Cardiac muscle cell (in vitro differentiated cells and primary cell): ENCODE measurements around the gene IP6K3. TPM values are rescaled to one million over a fixed set of nuclear protein-coding genes. Genes with fewer than 3 reads are reported as not detected.

ENCODE experiments used
- DNase-seq, 2 donors: peaks; one replicate each; pipeline versions ENCODE4 v3.0.0 to v3.0.0-alpha.2; 2010 to 2017; ENCODE audit warnings: low read depth in 1 of 2, low spot score in 1 of 2
- H3K27ac ChIP-seq: fragments of 200-600 bp; sonication (generic); 2 replicates; pipeline ENCODE4 v1.5.1; 2016
- H3K27me3 ChIP-seq: fragments of 200-600 bp; sonication (generic); 2 replicates; pipeline ENCODE4 v1.6.0; 2016; ENCODE audit warnings: control low read depth
- H3K36me3 ChIP-seq: fragments of 200-600 bp; sonication (generic); 2 replicates; pipeline ENCODE4 v1.5.1; 2016; ENCODE audit warnings: control low read depth
- H3K4me1 ChIP-seq: fragments of 200-600 bp; sonication (generic); 2 replicates; pipeline ENCODE4 v1.8.1; 2017; ENCODE audit warnings: low read depth, mild to moderate bottlenecking, mixed run types
- H3K4me3 ChIP-seq: fragments of 200-600 bp; sonication (generic); 2 replicates; pipeline ENCODE4 v1.5.1; 2016; ENCODE audit warnings: mild to moderate bottlenecking
- H3K9me3 ChIP-seq: fragments of 200-600 bp; sonication (generic); 2 replicates; pipeline ENCODE4 v1.5.1; 2017; ENCODE audit warnings: low read depth, mild to moderate bottlenecking, control low read depth
- polyA plus RNA-seq: library from polyadenylated mRNA; unstranded; fragments of >200 nt; fragmentation: Nextera tagmentation; extraction: Ambion mirVana; gene quantifications from 2 replicates; pipeline ENCODE4 v1.2.1, GENCODE V29; 2016
- total RNA-seq: library from RNA; depleted of rRNA; stranded (reverse); fragments of >200 nt; gene quantifications from 2 replicates; pipeline ENCODE4 v1.2.3, GENCODE V29; 2016
- TF ChIP-seq, protein P1 (sequence below): IDR thresholded peaks from 2 replicates; pipeline ENCODE4 v1.5.1; 2012; ENCODE audit warnings: low read depth, mild to moderate bottlenecking, low read length

Gene IP6K3
- total and polyA plus RNA-seq, 2 experiments from 2014 or later = 2.9 to 5.0 TPM

DNA sequence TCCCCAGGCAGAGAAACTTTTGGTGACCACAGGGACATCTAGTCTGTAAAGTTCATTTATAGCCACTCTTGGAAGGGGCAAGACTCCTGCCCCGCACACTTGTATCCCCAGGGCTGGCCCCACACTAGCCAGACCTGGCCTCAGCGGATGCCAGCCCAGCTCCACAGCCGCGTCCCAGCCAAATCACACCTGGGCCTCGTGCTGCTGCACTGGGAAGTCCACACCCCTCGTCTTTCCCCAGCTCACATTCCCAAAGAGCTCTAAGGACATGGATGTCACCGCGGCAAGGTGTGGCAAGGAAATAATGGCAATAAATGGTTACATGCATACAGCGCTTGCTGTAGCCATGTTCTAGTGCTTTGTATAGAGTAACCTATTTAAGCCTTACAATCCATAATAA, 8.6 kb downstream of the IP6K3 start:
- no peak overlapping the region for H3K4me3 ChIP-seq
- no peaks in the 10 kb centered on the region for H3K4me1 ChIP-seq
- TF ChIP-seq, protein P1, sequence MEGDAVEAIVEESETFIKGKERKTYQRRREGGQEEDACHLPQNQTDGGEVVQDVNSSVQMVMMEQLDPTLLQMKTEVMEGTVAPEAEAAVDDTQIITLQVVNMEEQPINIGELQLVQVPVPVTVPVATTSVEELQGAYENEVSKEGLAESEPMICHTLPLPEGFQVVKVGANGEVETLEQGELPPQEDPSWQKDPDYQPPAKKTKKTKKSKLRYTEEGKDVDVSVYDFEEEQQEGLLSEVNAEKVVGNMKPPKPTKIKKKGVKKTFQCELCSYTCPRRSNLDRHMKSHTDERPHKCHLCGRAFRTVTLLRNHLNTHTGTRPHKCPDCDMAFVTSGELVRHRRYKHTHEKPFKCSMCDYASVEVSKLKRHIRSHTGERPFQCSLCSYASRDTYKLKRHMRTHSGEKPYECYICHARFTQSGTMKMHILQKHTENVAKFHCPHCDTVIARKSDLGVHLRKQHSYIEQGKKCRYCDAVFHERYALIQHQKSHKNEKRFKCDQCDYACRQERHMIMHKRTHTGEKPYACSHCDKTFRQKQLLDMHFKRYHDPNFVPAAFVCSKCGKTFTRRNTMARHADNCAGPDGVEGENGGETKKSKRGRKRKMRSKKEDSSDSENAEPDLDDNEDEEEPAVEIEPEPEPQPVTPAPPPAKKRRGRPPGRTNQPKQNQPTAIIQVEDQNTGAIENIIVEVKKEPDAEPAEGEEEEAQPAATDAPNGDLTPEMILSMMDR = no peak
- H3K27me3 ChIP-seq = no peaks in the 10 kb centered on the region
- no peak for DNase-seq
- H3K9me3 ChIP-seq = no peaks in the 10 kb centered on the region
- H3K27ac ChIP-seq = no peak overlapping the region
- H3K36me3 ChIP-seq = no peaks in the 10 kb centered on the region

DNA sequence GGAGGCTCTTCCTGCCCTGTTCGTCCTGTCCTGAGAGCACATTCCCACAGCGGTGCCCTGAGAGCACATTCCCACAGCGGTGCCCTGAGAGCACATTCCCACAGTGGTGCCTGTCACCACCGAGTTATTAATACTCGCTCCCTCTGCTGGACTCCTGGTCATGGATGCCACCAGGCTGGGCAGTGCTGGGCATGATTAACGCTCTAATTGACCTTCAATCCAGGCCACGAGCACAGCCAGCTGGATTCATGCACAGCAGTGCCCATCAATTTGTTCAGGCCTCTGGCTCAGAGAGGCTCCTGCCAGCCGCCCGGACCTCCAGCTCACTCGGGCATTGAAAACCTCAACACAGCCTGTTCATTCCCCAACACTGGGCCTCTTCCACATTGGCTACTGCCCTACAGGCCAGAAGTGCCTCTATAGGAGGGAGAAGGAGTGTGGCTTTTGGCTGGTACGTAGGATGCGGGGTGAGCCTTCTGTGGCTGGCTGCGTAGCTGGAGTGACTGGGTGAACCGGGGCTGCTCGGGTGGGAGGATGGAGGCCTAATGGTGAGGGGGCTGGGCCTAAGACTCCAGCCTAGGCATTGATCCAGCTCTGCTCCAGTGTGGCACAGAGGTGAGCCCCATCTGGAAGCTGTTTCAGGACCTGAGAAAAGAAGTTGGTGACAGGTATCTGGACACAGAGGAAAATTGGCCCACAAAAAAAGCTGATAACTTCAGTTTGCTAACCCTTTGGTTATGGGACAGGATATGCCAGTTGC, 9.3 kb downstream of the IP6K3 start:
- Histone ChIP-seq H3K36me3 (no peaks in the 10 kb centered on the region), H3K27me3 (no peaks in the 10 kb centered on the region), H3K4me3 (no peak overlapping the region), H3K9me3 (no peaks in the 10 kb centered on the region), H3K4me1 (no peaks in the 10 kb centered on the region), H3K27ac (no peak overlapping the region)
- TF ChIP-seq, protein P1 = no peak
- DNase-seq = no peak

DNA sequence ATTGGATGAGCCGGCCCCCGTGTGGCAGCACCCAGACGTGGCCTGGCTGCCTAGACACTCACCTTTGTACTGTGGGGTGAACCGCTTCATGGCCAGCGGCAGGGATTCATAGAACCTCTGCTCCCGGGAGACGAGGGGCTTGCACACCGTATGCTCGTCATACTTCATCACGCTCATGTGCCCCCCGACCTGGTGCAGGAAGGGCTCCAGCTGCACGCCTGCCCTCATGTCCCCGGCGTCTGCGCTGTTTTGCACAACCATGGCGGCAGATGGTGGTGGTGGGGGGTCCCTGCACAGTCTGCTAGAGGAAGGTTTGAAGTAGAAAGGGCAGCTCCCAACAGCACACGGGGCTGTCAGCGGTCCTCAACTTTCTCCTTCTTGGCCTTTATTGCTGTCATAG, 11.5 kb downstream of the IP6K3 start:
- Histone ChIP-seq H3K4me1 (peaks cover 6% of the 10 kb centered on the region), H3K9me3 (no peaks in the 10 kb centered on the region), H3K36me3 (no peaks in the 10 kb centered on the region), H3K27me3 (no peaks in the 10 kb centered on the region), H3K4me3 (no peak overlapping the region), H3K27ac (no peak overlapping the region)
- TF ChIP-seq, protein P1 = no peak
- DNase-seq = no peak

DNA sequence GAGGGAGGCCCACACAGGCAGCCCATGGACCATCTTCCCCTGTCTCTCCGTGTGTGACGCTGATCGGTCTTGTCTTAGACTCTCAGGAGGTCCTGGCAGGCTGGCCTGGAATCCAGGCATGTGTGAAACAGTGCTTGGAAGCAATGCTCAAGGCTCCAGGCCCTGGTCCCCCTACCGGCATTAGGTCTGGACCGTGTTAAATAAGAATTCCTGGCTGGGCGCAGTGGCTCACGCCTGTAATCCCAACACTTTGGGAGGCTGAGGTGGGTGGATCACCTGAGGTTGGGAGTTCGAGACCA, 13.0 kb downstream of the IP6K3 start:
- TF ChIP-seq, protein P1 = no peak
- Histone ChIP-seq H3K4me3 (no peak overlapping the region), H3K4me1 (peaks cover 9% of the 10 kb centered on the region), H3K27me3 (no peaks in the 10 kb centered on the region), H3K9me3 (no peaks in the 10 kb centered on the region), H3K27ac (no peak overlapping the region), H3K36me3 (no peaks in the 10 kb centered on the region)
- no peak for DNase-seq

DNA sequence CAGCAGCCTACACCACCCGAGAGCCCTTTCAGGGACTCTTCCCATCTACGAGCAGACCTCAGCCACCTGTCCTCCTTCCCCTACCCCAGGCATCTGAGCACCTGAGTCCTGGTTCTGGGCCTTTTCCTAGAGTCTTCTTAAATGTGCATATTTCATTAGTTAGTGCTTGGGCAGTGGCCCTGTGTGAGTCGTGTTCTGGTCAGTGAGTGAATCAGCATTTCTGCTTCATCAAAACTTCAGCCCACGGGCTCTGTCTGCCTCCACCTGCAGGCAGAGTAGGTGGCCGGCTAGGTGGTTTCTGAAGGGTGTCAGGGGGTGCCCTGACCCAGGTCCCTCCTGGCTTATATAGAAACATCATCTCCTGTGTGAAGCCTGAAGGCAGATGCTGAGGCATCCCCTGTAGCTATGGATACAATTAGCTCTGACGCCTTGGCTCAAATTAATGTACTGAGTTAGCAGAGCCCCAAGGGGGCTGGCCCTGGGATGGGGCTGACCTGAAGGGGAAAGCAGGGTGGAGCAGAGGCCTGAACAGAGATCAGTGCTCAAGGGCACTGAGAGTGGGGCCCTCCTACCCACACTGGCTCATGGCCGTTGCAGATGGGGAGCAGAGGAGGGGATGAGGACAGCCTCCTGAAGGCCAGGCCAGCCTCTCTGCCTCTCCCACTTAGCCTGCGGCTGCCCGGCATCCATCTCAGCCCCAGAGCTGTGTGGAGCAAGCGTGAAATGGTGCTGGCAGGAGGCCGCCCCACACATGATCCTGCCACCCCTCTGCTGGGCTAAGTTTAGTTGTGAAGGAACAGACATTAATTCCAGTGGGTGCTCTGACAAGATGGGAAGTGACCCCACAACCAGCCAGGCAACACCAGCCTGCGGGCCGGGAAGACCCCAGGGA, 13.6 kb downstream of the IP6K3 start:
- H3K9me3 ChIP-seq = no peaks in the 10 kb centered on the region
- H3K4me3 ChIP-seq = no peak overlapping the region
- H3K27ac ChIP-seq = no peak overlapping the region
- TF ChIP-seq, protein P1 = no peak
- no peaks in the 10 kb centered on the region for H3K36me3 ChIP-seq
- H3K27me3 ChIP-seq = no peaks in the 10 kb centered on the region
- DNase-seq = no peak
- peaks cover 9% of the 10 kb centered on the region for H3K4me1 ChIP-seq
